Amygdala (tissue), 56 donors: ENCODE results near the gene PTPN1.

Experiments used
- DNase-seq, 56 donors: peaks; one replicate each; lab custom pipeline; 2025; lab: John Stamatoyannopoulos, UW

The PTPN1 gene

DNA sequence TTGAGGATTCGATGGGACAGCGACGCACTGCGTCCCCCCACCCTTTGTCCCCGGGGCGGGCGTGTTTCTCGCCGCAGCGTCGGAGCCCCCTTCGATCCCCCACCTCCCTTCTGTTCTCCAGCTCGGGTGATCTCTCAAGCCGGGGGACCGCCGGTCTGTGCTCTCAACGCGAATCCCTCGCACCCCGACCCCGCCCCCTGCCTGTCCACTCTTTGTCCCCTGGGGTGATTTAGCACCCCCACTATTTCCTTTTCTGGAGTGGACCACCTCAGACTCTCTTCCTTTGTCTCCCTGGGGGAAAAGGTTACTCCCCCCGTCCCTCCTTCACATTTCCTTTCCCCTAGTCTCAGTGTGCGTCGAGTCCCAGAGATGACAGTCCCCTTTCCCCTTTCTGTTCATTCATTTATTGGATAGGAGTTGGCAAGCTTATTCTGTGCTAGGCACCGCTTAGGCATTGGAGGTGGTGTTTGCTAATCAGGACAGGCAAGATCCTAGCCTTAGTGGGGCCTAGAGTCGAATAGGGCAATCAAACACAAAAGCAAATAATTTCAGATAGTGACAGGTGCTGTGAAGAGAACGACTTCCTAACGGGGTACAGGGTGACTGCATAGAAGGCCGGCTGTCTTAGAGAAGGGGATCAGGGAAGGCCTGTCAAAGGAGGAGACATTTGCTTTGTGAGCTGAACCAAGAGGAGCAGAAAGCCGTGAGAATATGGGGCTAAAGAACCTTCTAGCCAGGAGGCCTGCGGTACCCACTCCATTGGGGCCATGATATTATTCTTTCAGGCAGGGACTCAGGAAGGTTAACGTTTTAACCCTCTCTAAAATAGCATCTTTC, 741 bp downstream of the PTPN1 start:
- peak in 3 of 56 donors; percentile 8 to 65 (median 15) for DNase-seq

DNA sequence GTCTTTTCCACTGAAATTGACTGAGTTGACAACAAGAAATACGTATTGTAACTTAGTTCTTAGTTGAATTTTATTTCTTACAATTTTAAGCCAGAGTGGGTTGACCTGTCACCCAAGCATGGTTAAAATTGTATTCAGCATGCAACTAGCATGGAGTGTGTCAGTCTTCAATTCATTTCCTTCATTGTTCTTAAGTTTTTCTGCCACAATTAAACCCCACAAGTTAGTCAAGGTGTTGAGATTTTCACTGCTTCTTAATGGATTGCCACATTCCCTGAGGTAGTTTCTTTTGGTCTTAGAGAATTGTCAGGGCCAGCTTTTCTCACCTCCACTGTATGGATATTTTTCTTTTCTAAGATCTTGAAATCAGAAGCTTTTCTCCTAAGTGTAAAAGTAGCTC, 2.1 kb downstream of the PTPN1 start:
- DNase-seq = no peak

DNA sequence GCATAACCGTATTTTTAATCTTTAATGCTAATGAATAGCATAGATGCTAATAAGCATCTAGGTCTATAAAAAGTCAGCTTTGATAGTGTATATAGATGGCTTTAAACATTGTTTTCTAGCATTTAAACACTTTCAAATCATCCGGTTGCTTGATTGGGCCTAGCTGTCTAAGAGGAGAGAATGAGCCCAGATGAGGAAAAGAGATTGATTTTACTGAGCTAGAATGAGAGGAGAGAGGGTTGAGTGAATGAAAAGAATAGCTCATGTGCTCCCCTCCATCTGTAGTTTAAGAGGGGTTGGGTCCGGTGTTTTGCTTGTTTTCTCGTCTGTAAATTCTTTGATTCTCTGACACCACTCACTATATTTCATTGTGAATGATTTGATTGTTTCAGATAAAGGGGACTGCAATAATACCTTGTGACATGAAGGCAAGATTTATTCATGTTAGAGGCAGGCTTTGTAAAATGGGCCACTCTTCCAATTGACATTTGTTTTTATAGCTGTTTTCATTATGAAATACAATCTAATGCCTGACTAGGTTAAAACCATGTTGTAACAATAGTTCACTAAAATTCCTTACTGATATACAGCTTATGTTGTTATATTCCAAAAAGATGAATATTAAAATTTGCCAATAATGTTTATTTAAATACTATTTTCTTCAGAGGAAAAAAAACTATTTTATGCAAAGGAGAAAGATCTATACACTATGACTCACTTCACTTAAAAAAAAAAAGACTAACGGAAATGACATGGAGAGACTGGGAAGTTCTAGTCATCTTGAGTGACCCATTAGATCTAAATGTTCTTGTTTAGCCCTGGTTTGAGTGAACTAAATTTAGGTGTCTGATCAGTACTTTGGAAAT, 3.2 kb downstream of the PTPN1 start:
- DNase-seq = no peak

DNA sequence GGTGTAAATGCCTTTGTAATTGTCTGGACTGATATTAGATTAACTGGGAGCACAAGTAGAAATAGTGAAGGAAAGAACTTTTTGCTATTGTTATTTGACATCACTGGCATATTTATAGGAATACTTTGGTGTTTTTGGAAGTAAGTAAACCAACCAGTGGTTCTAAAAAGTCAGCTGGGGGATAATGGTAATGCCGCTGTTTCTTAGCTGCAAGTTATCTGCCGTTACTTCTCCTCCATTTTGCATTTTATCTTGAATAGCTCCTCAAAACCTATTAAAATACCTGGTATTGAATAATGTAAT, 3.8 kb downstream of the PTPN1 start:
- no peak for DNase-seq

DNA sequence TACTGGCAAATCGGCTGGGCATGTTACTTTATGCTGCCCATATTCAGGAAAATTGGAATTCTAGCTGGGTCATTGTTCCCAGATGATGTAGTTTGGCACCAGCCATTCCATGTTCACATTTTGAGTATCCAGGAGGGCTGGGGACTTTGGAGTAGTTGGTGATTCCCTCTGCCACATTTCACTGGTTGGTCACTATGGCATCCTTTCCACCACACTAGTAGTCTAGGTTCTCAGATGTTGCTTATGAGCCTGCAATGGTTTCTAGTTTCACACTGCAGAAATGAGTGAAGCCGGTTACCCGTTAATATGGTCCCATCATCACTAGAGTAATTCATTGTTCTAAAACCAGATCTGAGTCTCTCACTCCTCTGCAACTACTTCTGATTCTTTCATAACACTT, 4.6 kb downstream of the PTPN1 start:
- no peak for DNase-seq

DNA sequence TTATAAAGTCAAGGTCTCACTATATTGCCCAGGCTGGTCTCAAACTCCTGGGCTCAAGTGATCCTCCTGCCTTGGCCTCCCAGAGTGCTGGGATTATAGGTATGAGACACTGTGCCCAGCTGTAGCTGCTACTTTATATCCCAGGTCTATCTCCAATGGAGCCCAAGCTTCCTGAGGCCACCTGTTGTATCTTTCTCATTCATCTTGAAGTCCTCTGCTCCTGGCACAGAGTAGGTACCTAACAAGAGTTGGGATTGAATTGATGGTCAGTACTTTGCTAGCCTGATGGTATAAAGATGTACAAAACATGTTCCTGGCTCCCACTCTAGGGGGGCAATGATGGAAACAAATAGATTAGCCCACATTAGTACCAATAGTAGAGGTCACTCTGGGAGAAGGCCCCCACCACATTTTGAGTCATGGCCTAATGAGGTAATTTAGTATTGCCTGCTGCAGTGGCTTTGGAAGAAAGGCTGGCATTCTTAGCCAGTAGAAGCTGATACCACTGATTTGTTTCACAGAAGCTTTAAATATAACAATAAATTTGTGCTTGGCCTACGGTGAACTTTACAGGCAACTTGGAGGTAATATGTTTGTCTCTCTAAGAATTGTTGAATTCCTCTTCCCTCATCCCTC, 5.4 kb downstream of the PTPN1 start:
- DNase-seq = no peak

DNA sequence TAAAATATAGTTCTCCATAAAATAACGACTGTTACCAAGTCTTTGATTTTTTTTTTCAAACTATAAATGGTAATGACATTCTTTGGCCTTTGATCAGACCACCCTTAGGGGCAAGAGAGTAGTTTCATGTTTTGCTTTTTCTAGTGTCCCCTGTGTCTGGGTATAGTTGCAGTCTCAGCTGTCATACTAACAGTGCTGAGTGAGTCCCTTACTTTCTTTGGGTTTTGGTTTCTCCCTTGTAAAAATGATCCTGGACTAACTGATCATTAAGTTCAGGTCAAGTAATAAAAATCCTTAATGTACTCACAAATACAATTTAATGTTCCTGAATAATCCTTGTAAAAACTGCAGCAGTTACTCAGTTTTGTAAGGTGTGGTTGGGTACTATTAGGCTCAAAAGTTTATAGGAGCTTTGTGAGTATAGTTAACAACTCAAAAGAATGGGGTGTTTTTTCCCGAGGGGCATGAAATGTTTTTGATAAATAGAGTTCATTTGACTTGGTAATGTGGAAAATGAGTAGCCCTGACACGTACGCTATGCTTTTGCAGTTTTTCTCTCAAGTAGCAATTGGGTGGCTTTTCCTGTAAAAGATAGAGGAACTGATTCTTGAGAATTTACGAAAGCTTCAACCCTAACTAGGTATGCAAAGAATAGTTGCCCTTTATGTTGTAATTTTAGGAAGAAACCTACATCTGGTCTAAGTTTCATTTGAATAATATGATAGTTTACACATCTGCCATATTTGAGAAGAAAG, 6.2 kb downstream of the PTPN1 start:
- DNase-seq = no peak

DNA sequence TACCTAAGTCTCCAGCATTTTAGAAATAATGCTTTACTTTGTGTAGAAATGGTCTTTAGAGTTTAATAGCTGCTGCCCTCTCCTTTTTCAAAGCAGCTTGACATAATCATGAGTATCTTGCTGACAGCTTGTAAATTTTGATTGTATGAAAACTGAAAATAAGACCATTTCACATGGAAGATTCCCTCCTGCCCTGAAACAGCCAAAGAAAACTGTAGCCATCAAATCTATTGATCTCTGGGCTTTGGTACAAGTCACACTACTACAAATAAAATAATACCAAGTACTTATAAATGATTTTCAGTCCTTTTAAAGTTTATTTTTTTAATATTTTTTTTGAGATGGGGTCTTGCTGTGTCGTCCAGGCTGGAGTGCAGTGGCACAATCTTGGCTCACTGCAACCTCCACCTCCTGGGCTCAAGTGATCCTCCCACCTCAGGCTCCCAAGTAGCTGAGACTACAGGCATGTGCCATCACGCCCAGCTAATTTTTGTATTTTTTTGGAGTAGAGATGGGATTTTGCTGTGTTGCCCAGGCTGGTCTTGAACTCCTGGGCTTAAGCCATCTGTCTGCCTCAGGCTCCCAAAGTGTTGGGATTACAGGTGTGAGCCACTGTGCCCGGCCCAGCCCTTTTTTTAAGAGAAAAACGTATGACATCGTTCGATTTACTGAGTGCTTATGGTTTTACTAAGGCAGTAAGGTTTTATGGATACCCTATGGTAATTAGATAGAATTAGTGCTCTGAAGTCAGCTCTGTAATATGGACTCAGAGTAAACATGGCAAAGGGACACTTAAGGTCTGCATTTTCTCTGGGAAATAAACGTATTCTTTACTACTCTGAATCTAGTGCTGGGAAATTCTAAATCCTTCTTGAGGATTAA, 7.0 kb downstream of the PTPN1 start:
- no peak for DNase-seq

DNA sequence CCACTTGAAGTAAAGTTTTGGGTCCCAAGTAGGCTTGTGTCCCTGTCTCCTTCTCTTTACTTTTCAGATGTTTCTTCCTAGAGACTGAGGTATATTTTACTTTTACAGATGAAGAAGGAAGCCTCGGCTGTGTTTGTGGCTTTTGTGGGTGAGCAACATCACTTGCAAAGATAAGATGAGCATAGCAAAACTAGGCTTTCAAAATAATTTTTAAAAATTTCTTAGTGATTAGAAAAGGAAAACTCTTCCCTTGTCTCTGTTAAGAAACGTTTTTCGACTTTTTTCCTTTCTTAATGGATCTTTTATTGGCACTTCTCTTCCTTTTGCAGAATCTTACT, 7.6 kb downstream of the PTPN1 start:
- no peak for DNase-seq

DNA sequence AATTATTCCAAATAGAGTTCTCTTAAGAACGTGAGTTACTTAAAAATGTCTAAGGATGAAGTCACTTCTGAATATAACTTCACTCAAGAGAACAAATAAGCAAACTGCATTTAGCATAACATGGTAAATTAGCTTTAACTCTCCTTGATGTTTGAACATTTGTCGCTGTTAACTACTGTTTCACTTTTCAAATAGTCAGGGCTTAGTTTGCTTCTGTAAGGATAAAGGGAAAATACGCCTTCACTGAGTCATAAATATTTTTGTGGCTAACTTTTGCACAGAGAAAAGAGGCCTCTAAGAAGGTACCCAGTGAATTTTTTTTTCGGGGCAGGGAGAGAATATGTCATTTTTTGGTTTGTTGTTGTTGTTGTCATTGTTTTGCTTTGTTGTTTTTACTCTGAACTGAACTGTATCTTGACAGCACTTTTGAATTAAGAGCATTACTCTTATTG, 8.1 kb downstream of the PTPN1 start:
- no peak for DNase-seq

DNA sequence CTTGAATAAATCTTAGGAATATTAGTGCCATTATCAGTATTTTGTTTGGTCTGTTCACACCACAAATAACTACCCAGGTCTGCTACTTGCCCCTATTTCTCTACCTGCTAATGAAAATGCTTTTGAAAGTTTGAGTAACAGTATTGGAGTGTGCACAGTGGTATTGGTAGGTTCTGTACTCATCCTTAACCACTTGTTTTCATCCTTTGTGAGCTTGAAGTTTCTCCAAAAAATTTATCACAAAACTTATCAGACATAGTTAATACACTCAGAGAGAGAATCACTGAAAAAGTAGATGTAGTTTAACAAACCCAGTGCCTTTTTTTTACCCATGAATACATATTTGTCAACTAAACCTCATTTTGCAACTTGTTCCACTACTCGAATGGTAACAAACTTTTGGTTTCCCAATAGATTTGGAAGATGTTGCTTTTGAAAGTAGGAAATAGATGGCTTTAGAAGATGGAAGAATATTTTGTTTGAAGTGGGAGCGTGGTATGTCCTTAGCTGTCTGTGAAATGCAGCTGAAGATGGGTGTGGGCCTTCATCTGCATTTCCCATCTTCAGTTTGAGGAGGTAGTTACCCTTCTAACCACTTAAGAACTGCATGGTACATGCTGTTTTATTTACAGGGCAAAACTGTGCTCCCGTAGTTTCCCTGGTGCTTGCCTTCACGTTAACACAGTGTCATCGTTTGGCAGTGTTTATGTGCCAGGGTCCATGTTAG, 9.0 kb downstream of the PTPN1 start:
- no peak for DNase-seq

DNA sequence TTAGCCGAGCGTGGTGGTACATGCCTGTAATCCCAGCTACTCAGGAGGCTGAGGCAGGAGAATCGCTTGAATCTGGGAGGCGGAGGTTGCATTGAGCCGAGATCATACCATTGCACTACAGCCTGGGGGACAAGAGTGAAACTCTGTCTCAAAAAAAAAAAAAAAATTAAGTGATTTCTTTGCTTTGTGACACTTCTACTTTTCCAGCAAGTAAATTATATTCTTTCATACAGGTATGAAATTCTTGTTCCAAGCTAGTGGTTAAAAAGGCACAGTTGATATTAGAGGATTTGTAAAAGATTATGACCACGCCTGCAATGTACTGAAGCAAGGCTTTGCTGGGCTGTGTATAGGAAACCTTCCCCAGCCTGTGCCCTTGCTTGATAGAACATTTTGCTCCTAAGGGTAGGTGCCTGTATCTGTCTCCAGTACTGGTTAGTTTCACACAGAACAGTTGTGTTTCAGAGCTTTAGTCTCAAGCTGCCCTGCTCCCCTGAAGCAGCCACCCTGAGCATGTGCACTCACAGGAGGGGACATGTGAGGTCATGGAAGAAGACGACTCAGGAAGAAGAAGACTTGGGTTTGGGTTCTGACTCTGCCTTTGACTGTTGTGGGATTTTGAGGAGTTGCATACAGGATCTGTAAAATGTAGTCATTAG, 10.2 kb downstream of the PTPN1 start:
- no peak for DNase-seq

DNA sequence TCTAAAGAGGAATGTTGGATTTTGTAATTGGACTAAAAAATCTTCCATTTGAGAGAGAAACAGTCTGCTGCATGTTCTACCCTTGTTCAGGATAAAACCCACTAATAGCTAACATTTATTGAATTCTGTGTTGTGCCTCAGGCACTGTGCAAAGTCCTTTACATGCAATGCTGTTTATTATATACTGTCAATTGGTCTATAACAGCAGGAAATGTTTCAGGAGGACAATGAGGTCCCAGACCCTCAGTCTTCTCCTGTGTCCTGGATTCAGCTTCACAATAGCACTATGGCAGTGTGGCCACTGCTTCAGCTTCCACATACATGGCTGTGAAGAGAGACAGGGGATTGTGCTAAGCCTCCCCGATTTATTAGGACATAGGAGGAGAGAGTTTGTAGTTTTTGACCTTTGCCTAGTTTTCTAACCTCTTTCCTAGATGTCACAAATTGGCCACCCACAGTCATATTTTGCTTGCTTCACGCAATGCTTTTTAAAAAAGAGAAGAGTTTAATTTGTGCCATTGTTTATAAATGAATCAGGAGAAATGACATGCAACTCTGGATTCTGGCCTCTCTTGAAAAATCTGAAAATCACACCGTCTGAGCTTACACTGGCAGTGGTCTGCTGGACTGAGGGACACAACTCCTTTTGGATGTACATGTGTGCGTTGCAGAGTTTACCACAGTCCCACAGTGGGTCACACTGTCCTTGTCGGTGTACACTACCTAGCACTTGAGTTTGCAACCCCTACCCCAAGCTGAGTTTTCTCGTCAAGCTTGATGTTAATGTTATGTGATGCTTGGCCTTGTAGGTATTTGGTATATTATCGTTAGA, 11.3 kb downstream of the PTPN1 start:
- DNase-seq = no peak

DNA sequence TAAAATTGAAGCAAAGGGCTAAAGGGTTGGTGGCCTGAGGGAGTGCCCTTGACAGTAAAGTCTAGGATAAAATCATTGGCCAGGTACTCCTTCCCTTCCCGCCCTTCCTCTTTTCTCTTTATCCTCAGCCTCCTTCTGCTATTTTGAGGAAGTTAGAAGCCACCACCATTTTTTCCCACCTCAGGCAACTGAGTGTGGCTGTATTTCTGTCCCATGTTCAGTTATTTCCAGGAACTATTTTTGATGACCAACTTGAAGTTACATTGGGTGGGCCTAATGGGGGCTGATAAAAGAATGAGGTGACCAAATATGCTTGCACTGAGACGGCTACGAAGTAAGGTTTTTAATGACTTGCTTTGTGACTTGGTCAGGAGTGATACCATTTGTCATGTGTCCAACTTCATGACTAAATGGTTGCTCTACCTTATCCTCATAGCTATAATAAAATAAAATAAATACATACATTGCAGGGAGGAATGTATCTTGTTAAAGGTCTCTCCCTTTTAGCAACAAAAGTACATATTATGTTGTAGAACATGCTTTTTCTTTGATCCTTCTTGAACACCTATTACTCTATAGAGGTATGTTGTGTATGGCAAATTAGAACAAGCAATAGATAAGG, 12.0 kb downstream of the PTPN1 start:
- no peak for DNase-seq

DNA sequence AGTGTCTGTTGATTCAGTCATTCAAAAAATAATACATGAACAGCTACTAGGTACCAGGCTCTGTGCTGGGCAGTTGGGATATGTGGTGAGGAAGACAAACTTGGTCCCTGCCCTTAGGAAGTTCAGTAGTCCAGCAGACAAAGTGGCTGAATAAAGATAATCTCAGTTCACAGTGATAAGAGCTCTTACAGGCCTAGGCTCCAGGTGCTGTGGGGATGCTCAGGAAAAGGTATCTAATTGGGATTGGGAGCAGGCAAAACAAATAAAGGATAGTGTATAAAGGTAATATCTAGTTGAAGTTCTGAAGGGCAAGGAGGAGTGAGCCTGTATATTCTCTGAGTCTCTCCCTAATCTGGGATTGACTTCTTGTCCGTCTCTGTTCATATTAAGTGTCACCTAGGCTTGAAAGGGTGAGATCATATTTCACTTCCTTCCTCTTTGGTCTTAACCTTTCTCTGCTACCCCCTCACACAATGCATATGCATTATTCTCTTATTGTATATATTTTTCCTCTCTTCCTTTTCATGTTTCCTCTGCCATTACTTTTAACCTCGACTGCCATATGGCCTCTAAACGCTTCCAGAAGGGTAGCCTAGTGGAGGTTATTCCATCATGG, 13.5 kb downstream of the PTPN1 start:
- DNase-seq = no peak

DNA sequence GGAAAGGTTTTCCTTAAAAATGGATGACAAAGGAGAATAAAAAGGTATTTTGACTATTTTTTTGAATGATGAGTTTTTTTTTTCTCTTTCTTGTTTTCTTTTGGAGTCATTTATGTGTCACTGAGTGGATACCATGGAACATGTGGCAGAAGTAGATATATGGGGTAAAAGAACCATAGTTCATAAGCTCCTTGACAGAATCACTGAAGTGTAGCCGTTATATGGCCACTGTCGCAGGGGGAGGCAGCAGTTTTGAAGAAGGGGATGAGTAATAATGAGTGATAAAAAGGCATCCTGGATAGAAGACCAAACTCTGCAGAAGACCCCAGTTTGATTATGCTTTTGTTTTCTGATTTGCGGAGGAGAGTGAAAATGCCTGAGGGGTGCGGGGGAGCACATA, 15.5 kb downstream of the PTPN1 start:
- DNase-seq = no peak
